IMR-90 (cell line): ENCODE results near the gene TAF4B. TPM values are rescaled to one million over a fixed set of nuclear protein-coding genes. Genes with fewer than 3 reads are reported as not detected.
A peak's percentile ranks its signal among the peaks of the same experiment; 100 is the strongest.

Experiments
- ATAC-seq: fragments of 200-7000 bp; cut with Tn5 transposase; 2 replicates; pipeline ENCODE4 v1.9.1; 2020; ENCODE audit warnings: low read depth, mild to moderate bottlenecking, moderate library complexity
- BruUV-seq: library from RNA; stranded (reverse); fragments of 400-500 nt; replicated peaks from 2 replicates; lab custom pipeline; 2021; lab: Mats Ljungman, UMichigan
- CTCF ChIA-PET: fragments of 300-600 bp; formaldehyde crosslinking; extraction: SDS; loops from one replicate; lab custom pipeline; 2021; ENCODE audit warnings: antibody characterized with exemption; lab: Yijun Ruan, JAX
- POLR2A ChIA-PET: fragments of 300-600 bp; sonication (Branson Sonifier 250); formaldehyde crosslinking; loops from one replicate; lab custom pipeline; 2022; ENCODE audit warnings: antibody characterized with exemption; ENCODE audit not compliant: unreplicated experiment; lab: Charles Lee
- DNase-seq: peaks from one replicate; pipeline ENCODE4 v3.0.0; 2013
- H2AFZ ChIP-seq: replicated peaks from 2 replicates; pipeline ENCODE3; 2013; ENCODE audit warnings: low read length, mild to moderate bottlenecking; ENCODE audit not compliant: poor library complexity
- H2AK5ac ChIP-seq: 2 replicates; pipeline ENCODE4 v1.6.1; 2013; ENCODE audit warnings: low read depth, low read length, inconsistent platforms
- H2AK9ac ChIP-seq: replicated peaks from 2 replicates; pipeline ENCODE3; 2013; ENCODE audit warnings: mild to moderate bottlenecking, low read depth, low read length, moderate library complexity; ENCODE audit not compliant: poor library complexity
- H2BK120ac ChIP-seq: 2 replicates; pipeline ENCODE4 v1.6.1; 2013; ENCODE audit warnings: low read depth, low read length, inconsistent platforms
- H2BK15ac ChIP-seq: 3 replicates; pipeline ENCODE4 v1.6.1; 2013; ENCODE audit warnings: low read depth, low read length, inconsistent platforms
- H2BK20ac ChIP-seq: 2 replicates; pipeline ENCODE4 v1.6.1; 2013; ENCODE audit warnings: low read depth, mild to moderate bottlenecking, inconsistent platforms, low read length, moderate library complexity
- H2BK5ac ChIP-seq: 2 replicates; pipeline ENCODE4 v1.6.1; 2013; ENCODE audit warnings: mild to moderate bottlenecking, low read depth, low read length, inconsistent platforms; ENCODE audit not compliant: poor library complexity, severe bottlenecking
- H3K14ac ChIP-seq: replicated peaks from 2 replicates; pipeline ENCODE4 v1.6.1; 2013; ENCODE audit warnings: low read depth, low read length, inconsistent platforms
- H3K18ac ChIP-seq: 2 replicates; pipeline ENCODE4 v1.6.1; 2013; ENCODE audit warnings: low read depth, low read length, control low read depth
- H3K23ac ChIP-seq: 2 replicates; pipeline ENCODE4 v1.6.1; 2013; ENCODE audit warnings: low read depth, low read length, inconsistent platforms
- H3K27ac ChIP-seq: 2 replicates; pipeline ENCODE4 v1.5.1; 2013; ENCODE audit warnings: mild to moderate bottlenecking, control low read depth, low read length; ENCODE audit not compliant: insufficient read depth
- H3K27me3 ChIP-seq: 2 replicates; pipeline ENCODE4 v1.6.1; 2013; ENCODE audit warnings: low read length; ENCODE audit not compliant: control insufficient read depth, insufficient read depth
- H3K36me3 ChIP-seq: 2 replicates; pipeline ENCODE4 v1.6.1; 2013; ENCODE audit warnings: low read length, mixed read lengths; ENCODE audit not compliant: control insufficient read depth, insufficient read depth
- H3K4ac ChIP-seq: 2 replicates; pipeline ENCODE4 v1.6.1; 2013; ENCODE audit warnings: low read depth, low read length, inconsistent platforms
- H3K4me1 ChIP-seq: 2 replicates; pipeline ENCODE4 v1.6.1; 2013; ENCODE audit warnings: low read length, mixed read lengths; ENCODE audit not compliant: control insufficient read depth, insufficient read depth
- H3K4me2 ChIP-seq: 2 replicates; pipeline ENCODE4 v1.6.1; 2013; ENCODE audit warnings: low read depth, mild to moderate bottlenecking, control low read depth, low read length, moderate library complexity
- H3K4me3 ChIP-seq: 2 replicates; pipeline ENCODE4 v1.5.1; 2013; ENCODE audit warnings: low read depth, mild to moderate bottlenecking, control low read depth, low read length, moderate library complexity; ENCODE audit not compliant: insufficient read depth
- H3K56ac ChIP-seq: 2 replicates; pipeline ENCODE4 v1.6.1; 2013; ENCODE audit warnings: low read length, inconsistent platforms; ENCODE audit not compliant: insufficient read depth; ENCODE audit errors: extremely low read depth
- H3K79me1 ChIP-seq, 2 experiments: 2 replicates each; pipeline ENCODE4 v1.6.1; 2013; ENCODE audit warnings: low read length in 2 of 2, inconsistent platforms in 1 of 2, low read depth in 1 of 2
- H3K9ac ChIP-seq: 2 replicates; pipeline ENCODE4 v1.6.1; 2013; ENCODE audit warnings: low read depth, low read length, control low read depth
- H3K9me1 ChIP-seq: 2 replicates; pipeline ENCODE4 v1.6.1; 2013; ENCODE audit warnings: low read length, inconsistent platforms; ENCODE audit not compliant: insufficient read depth
- H3K9me3 ChIP-seq: 2 replicates; pipeline ENCODE4 v1.6.1; 2013; ENCODE audit warnings: low read length; ENCODE audit not compliant: control insufficient read depth, insufficient read depth
- H4K20me1 ChIP-seq: 2 replicates; pipeline ENCODE4 v1.6.1; 2013; ENCODE audit warnings: low read length, inconsistent platforms; ENCODE audit not compliant: insufficient read depth
- H4K5ac ChIP-seq: 2 replicates; pipeline ENCODE4 v1.6.1; 2013; ENCODE audit warnings: mild to moderate bottlenecking, low read depth, low read length, control low read depth
- H4K8ac ChIP-seq, 2 experiments: 2 replicates each; pipeline ENCODE4 v1.6.1; 2013; ENCODE audit warnings: low read depth in 2 of 2, low read length in 2 of 2, control low read depth in 1 of 2, inconsistent platforms in 1 of 2
- H4K91ac ChIP-seq: 2 replicates; pipeline ENCODE4 v1.6.1; 2013; ENCODE audit warnings: low read depth, low read length, inconsistent platforms; ENCODE audit not compliant: insufficient read depth
- BHLHE40 ChIP-seq: fragments of 150-350 bp; IDR thresholded peaks from 2 replicates; pipeline ENCODE4 v1.6.1; 2016; ENCODE audit warnings: mild to moderate bottlenecking, low read depth, low read length
- CEBPB ChIP-seq: IDR thresholded peaks from 2 replicates; pipeline ENCODE4 v1.6.1; 2012; ENCODE audit warnings: low read depth, low read length, improper control_type of control experiment
- CHD1 ChIP-seq: IDR thresholded peaks from 2 replicates; pipeline ENCODE4 v1.6.1; 2012; ENCODE audit warnings: low read depth, low read length, improper control_type of control experiment
- CTCF ChIP-seq: conservative IDR thresholded peaks from 2 replicates; pipeline ENCODE4 v1.5.1; 2012; ENCODE audit warnings: mild to moderate bottlenecking, low read depth, low read length, improper control_type of control experiment
- ELK1 ChIP-seq: fragments of 150-350 bp; IDR thresholded peaks from 2 replicates; pipeline ENCODE4 v1.6.1; 2016; ENCODE audit warnings: low read depth, mild to moderate bottlenecking, low read length, moderate library complexity, borderline replicate concordance
- FOS ChIP-seq: fragments of 150-350 bp; IDR thresholded peaks from 2 replicates; pipeline ENCODE4 v1.6.1; 2016; ENCODE audit warnings: low read depth, low read length
- MAFK ChIP-seq: IDR thresholded peaks from 2 replicates; pipeline ENCODE4 v1.6.1; 2012; ENCODE audit warnings: low read depth, low read length, improper control_type of control experiment
- MAZ ChIP-seq: IDR thresholded peaks from 2 replicates; pipeline ENCODE4 v1.6.1; 2012; ENCODE audit warnings: low read depth, mild to moderate bottlenecking, low read length, improper control_type of control experiment, moderate library complexity, borderline replicate concordance
- MXI1 ChIP-seq: IDR thresholded peaks from 2 replicates; pipeline ENCODE4 v1.6.1; 2012; ENCODE audit warnings: low read depth, mild to moderate bottlenecking, low read length, moderate library complexity, borderline replicate concordance
- NFE2L2 ChIP-seq: fragments of 150-350 bp; IDR thresholded peaks from 2 replicates; pipeline ENCODE4 v1.6.1; 2016; ENCODE audit warnings: low read depth, mild to moderate bottlenecking, low read length
- RAD21 ChIP-seq: IDR thresholded peaks from 2 replicates; pipeline ENCODE4 v1.6.1; 2012; ENCODE audit warnings: low read length, improper control_type of control experiment
- RCOR1 ChIP-seq: IDR thresholded peaks from 2 replicates; pipeline ENCODE4 v1.6.1; 2012; ENCODE audit warnings: mild to moderate bottlenecking, low read length, improper control_type of control experiment; ENCODE audit not compliant: insufficient replicate concordance
- RFX5 ChIP-seq: IDR thresholded peaks from 2 replicates; pipeline ENCODE4 v1.8.0; 2012; ENCODE audit warnings: low read depth, mild to moderate bottlenecking, low read length, moderate library complexity
- SMC3 ChIP-seq: fragments of 150-350 bp; IDR thresholded peaks from 2 replicates; pipeline ENCODE4 v1.6.1; 2016; ENCODE audit warnings: low read depth, mild to moderate bottlenecking, antibody characterized with exemption, low read length, moderate library complexity
- USF2 ChIP-seq: fragments of 150-350 bp; IDR thresholded peaks from 2 replicates; pipeline ENCODE4 v1.6.1; 2017; ENCODE audit warnings: mild to moderate bottlenecking, antibody characterized with exemption, low read length, low read depth
- WGBS, 2 experiments: methylation state at CpG; one replicate each; pipeline versions ENCODE4 v1.1.5 to v1.1.7; 2013; ENCODE audit warnings: missing lambda C conversion rate in 2 of 2; ENCODE audit not compliant: insufficient read length in 1 of 2; ENCODE audit errors: extremely low coverage in 2 of 2; 5-methylcytosine and 5-hydroxymethylcytosine counted together
- dilution Hi-C: fragments of 300-500 bp; cut with HindIII; formaldehyde crosslinking; loops from one replicate; pipeline ENCODE4 v1.14.3; 2018; ENCODE audit warnings: low sequenced_read_pairs; ENCODE audit not compliant: unreplicated experiment
- in situ Hi-C: fragments of 300-500 bp; cut with MboI; formaldehyde crosslinking; loops from 3 replicates; pipeline ENCODE4 v1.14.3; 2019; ENCODE audit warnings: low sequenced_read_pairs, inconsistent platforms, mixed read lengths
- intact Hi-C: fragments of 100-400 bp; cut with micrococcal nuclease; formaldehyde crosslinking; loops from 2 replicates; pipeline ENCODE4 v1.10.0; 2022
- polyA plus RNA-seq, 3 experiments: library from polyadenylated mRNA; depleted of rRNA; stranded (reverse); fragments of >200 nt; gene quantifications; 2 replicates each; pipeline ENCODE4 v1.2.3, GENCODE V29; 2012; ENCODE audit warnings: low replicate concordance in 1 of 3
- total RNA-seq: library from RNA; depleted of rRNA; stranded (reverse); fragments of >200 nt; gene quantifications from 2 replicates; pipeline ENCODE4 v1.2.3, GENCODE V29; 2012

The TAF4B gene
- total and polyA plus RNA-seq, 2 of the 4 experiments (the other 2 are of a cell fraction): 0.38 to 1.1 TPM

- Histone ChIP-seq H2AFZ (no peak overlapping the region), H3K4me1 (no peaks in the 10 kb centered on the region), H3K27me3 (no peaks in the 10 kb centered on the region; the same call in 1 of the 2 replicates), H3K9me1 (no peaks in the 10 kb centered on the region), H3K56ac (no peak overlapping the region), H3K79me1 (no peaks in the 10 kb centered on the region), H2BK120ac (no peak overlapping the region), H2AK9ac (no peak overlapping the region), H4K20me1 (no peaks in the 10 kb centered on the region), H3K4me2 (no peak overlapping the region), H3K9ac (no peak overlapping the region), H2BK15ac (no peak overlapping the region), H3K27ac (no peak overlapping the region), H3K14ac (no peak overlapping the region), H3K18ac (no peak overlapping the region), H3K23ac (no peak overlapping the region), H4K5ac (no peak overlapping the region), H3K9me3 (no peaks in the 10 kb centered on the region), H2BK20ac (no peak overlapping the region), H4K8ac (no peak overlapping the region), H4K91ac (no peak overlapping the region), H3K4me3 (no peak overlapping the region), H3K4ac (no peak overlapping the region), H2BK5ac (no peak overlapping the region), H3K36me3 (no peaks in the 10 kb centered on the region), H2AK5ac (no peak overlapping the region)
- ATAC-seq (peak; percentile 100), DNase-seq (peak; percentile 88)
- ChIA-PET CTCF (interaction anchor here (0.7 to 1.3 kb wide), 2 partner anchors 46 to 114 kb away, joined by 4 read pairs; no protein-coding TSS in a partner anchor), POLR2A (no interaction called here)
- intact Hi-C loops: loop anchor here (5.0 kb wide), 1 partner anchor 118 kb away; the partner anchor contains the start of gene KCTD1
- no TSS peak for BruUV-seq
- dilution Hi-C loops: no loop called here
- WGBS, 2 experiments: 60% methylated on average over 1 of the region's 5 CpGs; no CpG with 5 or more reads in 1 of the 2 experiments
- in situ Hi-C loops: no loop called here
- TF ChIP-seq NFE2L2 (peak; percentile 54; the same call in 1 of the 2 replicates), ELK1 (no peak), FOS (peak; percentile 54; the same call in 1 of the 2 replicates), SMC3 (no peak), RFX5 (no peak), CHD1 (no peak), BHLHE40 (no peak), CTCF (no peak), CEBPB (no peak), USF2 (no peak), MXI1 (no peak), RAD21 (no peak), MAFK (no peak), MAZ (no peak), RCOR1 (no peak)
Observed at GRCh38 chr18:26429535-26430226, 203.4 kb downstream of the TAF4B start.
